ENCODE results near the gene MED16.

- no peak for TF ChIP-seq SMAD3 (CRISPR knock-in tag; IDR thresholded peaks at IDR 0.05; ENCODE audit: borderline replicate concordance)
- TF ChIP-seq FOXJ3 (CRISPR knock-in tag; IDR thresholded peaks at IDR 0.05; ENCODE audit: borderline replicate concordance), result no peak
- TF ChIP-seq, protein P1, sequence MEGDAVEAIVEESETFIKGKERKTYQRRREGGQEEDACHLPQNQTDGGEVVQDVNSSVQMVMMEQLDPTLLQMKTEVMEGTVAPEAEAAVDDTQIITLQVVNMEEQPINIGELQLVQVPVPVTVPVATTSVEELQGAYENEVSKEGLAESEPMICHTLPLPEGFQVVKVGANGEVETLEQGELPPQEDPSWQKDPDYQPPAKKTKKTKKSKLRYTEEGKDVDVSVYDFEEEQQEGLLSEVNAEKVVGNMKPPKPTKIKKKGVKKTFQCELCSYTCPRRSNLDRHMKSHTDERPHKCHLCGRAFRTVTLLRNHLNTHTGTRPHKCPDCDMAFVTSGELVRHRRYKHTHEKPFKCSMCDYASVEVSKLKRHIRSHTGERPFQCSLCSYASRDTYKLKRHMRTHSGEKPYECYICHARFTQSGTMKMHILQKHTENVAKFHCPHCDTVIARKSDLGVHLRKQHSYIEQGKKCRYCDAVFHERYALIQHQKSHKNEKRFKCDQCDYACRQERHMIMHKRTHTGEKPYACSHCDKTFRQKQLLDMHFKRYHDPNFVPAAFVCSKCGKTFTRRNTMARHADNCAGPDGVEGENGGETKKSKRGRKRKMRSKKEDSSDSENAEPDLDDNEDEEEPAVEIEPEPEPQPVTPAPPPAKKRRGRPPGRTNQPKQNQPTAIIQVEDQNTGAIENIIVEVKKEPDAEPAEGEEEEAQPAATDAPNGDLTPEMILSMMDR (IDR thresholded peaks at IDR 0.05), result no peak
- TF ChIP-seq TEAD4 (CRISPR knock-in tag; IDR thresholded peaks at IDR 0.05), result no peak
- TF ChIP-seq FOXK1 (CRISPR knock-in tag; IDR thresholded peaks at IDR 0.05), result no peak
- TF ChIP-seq PREB (CRISPR knock-in tag; IDR thresholded peaks at IDR 0.05; ENCODE audit: borderline replicate concordance), result no peak
- no peak for TF ChIP-seq PRRX2 (CRISPR knock-in tag; IDR thresholded peaks at IDR 0.05)
- no peak for TF ChIP-seq CREM (CRISPR knock-in tag; IDR thresholded peaks at IDR 0.05)
- no peak for TF ChIP-seq ESRRA (CRISPR knock-in tag; IDR thresholded peaks at IDR 0.05; ENCODE audit: borderline replicate concordance)
- TF ChIP-seq, protein P2, sequence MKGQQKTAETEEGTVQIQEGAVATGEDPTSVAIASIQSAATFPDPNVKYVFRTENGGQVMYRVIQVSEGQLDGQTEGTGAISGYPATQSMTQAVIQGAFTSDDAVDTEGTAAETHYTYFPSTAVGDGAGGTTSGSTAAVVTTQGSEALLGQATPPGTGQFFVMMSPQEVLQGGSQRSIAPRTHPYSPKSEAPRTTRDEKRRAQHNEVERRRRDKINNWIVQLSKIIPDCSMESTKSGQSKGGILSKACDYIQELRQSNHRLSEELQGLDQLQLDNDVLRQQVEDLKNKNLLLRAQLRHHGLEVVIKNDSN (CRISPR knock-in tag; IDR thresholded peaks at IDR 0.05), result no peak
Observed at GRCh38 chr19:871446-872265, 21.3 kb downstream of the MED16 start.

Measured in WTC11 (cell line).